Left ventricle myocardium superior (tissue), 1 donor: ENCODE data around the gene TSPEAR. TPM values are rescaled to one million over a fixed set of nuclear protein-coding genes. Genes with fewer than 3 reads are reported as not detected.

ENCODE experiments used
- ATAC-seq: fragments of 200-7000 bp; cut with Tn5 transposase; one replicate; pipeline ENCODE4 v1.9.1; 2020; ENCODE audit warnings: mild to moderate bottlenecking, moderate library complexity
- DNase-seq: peaks from one replicate; pipeline ENCODE4 v3.0.0-alpha.2; 2020
- intact Hi-C: fragments of 100-400 bp; cut with micrococcal nuclease; formaldehyde crosslinking; loops from one replicate; pipeline ENCODE4 v1.11.0; 2022
- long read RNA-seq: library from polyadenylated mRNA; unstranded; transcript quantifications from one replicate; pipeline ENCODE4 v2.0.0, GENCODE V29; 2021
- total RNA-seq: library from RNA; stranded (reverse); fragmentation: NEBNext Ultra II Directional; extraction: Animal tissue kit (Norgen Biotek cat#: 25700); gene quantifications from one replicate; pipeline ENCODE4 v1.2.1, GENCODE V29; 2021
- donor health status: DM: no; HTN: yes; CAD: no; lungs with severe emphysema.

TSPEAR gene
- total RNA-seq: 2.7 TPM
- long read RNA-seq, partial matches to known transcripts: 0 of 5 reads
- long read RNA-seq, other reads (novel, unspliced or antisense): 5 of 5 reads

- peak; percentile 2 for ATAC-seq
- intact Hi-C loops: no loop called here
- no peak for DNase-seq
Observed at GRCh38 chr21:44711327-44712202, at the start of gene TSPEAR. TSPEAR (minus strand) TSS chr21:44711572; CDS start chr21:44711514, 58 bp downstream.

GRCh38 chr21:44760376-44760775, 49.0 kb upstream of the TSPEAR start:
- DNase-seq: no peak
- intact Hi-C loops: no loop called here
- no peak for ATAC-seq

- intact Hi-C loops: no loop called here
- DNase-seq: no peak
- no peak for ATAC-seq
Observed at GRCh38 chr21:44759628-44760285, 48.4 kb upstream of the TSPEAR start.

GRCh38 chr21:44758781-44759627, 47.6 kb upstream of the TSPEAR start:
- DNase-seq (no peak), ATAC-seq (no peak)
- intact Hi-C loops: no loop called here

DNA sequence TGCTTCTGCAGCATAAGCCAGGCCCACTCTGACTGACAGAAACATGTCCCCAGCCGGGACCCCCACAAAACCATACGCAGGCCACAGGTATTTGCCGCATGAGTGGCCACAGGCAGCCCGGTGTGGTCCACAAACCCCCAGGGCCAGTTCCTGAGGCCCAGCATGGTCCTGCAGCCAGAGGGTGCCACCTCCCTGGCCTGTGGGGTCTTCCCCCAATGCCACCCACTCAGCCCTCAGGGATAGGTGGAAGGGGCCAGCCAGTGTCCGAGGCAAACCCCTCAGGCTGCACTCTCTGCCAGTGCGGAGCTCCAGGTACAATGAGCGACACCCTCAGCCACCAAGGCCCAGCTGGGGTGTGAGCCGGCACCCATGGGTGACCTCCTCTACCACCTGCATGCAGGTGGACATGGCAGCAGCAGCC, 46.8 kb upstream of the TSPEAR start:
- intact Hi-C loops: no loop called here
- DNase-seq (no peak), ATAC-seq (no peak)

GRCh38 chr21:44757731-44758130, 46.4 kb upstream of the TSPEAR start:
- DNase-seq: no peak
- ATAC-seq: no peak
- intact Hi-C loops: no loop called here

GRCh38 chr21:44756423-44757185, 45.2 kb upstream of the TSPEAR start:
- intact Hi-C loops: no loop called here
- no peak for DNase-seq
- no peak for ATAC-seq

- intact Hi-C loops: no loop called here
- peak; percentile 39 for ATAC-seq
- no peak for DNase-seq
Observed at GRCh38 chr21:44755227-44755626, 43.9 kb upstream of the TSPEAR start.

- intact Hi-C loops: no loop called here
- no peak for DNase-seq
- no peak for ATAC-seq
Observed at GRCh38 chr21:44753357-44753756, 42.0 kb upstream of the TSPEAR start.

- no peak for ATAC-seq
- no peak for DNase-seq
- intact Hi-C loops: no loop called here
Observed at GRCh38 chr21:44752671-44753235, 41.4 kb upstream of the TSPEAR start.

- ATAC-seq: no peak
- no peak for DNase-seq
- intact Hi-C loops: no loop called here
Observed at GRCh38 chr21:44751799-44752636, 40.6 kb upstream of the TSPEAR start.

- ATAC-seq (no peak), DNase-seq (no peak)
- intact Hi-C loops: no loop called here
Observed at GRCh38 chr21:44751186-44751798, 39.9 kb upstream of the TSPEAR start.

DNA sequence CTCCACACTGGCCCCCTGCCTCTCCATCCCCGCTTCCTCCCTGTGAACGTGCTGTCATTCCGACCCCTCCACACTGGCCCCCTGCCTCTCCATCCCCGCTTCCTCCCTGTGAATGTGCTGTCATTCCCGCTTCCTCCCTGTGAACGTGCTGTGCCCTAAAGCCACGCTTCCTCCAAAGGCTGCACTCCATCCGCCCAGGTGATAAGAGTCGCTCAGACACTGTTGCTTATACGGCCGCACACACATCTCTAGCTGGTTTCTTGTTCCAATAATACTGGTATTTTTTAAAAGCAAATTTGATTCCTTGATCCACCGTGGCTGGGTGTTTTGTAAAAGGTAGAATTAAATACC, 39.3 kb upstream of the TSPEAR start:
- ATAC-seq (no peak), DNase-seq (no peak)
- intact Hi-C loops: no loop called here

DNA sequence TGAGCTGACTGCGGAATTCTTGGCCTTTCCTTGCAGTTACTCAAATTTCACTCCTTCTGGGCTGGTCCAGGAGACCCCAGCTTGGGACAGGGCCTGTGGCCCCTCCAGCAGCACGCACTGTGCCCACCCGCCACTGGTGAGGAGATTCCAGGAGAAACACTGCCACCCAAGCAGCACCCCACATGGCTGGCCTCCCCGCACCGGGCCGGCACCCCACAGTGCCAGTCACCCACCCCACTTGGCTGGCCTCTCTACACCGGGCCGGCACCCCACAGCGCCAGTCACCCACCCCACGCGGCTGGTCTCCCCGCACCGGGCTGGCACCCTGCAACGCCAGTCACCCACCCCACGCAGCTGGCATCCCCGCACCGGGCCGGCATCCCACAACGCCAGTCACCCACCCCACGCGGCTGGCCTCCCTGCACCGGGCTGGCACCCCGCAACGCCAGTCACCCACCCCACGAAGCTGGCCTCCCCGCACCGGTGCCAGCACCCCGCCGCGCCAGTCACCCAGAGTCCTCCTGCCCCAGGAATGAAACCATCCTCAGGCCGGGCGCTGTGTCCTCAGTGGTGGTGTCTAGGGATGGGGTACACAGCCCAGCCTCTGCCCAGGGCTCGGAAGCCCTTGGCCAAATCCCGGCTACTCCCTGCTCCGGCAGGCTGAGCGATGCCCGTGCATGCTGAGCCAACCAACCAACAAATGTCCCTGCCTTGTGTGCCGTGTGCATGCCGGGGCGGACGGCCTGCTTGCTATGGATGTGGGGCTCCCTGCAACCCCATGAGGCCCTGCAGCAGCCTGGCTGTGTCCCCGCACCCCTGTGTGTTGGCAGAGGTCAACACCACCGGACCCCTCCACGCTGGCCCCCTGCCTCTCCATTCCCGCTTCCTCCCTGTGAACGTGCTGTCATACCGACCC, 38.6 kb upstream of the TSPEAR start:
- ATAC-seq (no peak), DNase-seq (no peak)

DNA sequence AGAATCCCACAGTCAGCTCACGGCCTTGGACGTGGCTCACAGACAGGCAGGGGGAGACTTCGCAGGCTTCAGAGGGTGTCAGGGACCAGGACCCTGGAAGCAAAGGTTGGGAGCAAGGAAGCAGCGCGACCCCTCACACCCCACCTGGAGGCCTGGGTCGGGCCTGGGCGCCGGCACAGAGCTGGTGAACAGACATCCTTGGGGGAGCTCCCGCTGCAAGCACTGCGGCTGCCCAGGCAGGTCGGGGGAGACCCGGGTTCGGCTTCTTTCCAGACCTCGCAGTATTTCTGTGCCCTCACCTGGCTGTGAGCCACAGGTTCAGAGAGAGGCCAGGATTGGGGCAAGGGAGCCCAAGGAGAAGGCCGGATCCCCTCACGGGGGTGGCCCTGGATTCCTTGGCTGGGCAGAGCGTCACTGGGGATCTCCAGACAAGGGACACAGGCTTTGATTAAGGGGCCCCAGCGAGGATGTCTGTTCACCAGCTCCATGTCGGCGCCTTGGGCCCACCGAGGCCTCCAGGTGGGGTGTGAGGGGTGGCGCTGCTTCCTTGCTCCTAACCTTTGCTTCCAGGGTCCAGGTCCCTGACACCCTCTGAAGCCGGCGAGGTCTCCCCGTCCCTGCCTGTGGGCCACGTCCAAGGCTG, 37.9 kb upstream of the TSPEAR start:
- no peak for DNase-seq
- ATAC-seq: no peak
- intact Hi-C loops: no loop called here

More for the DNA sequence above, 38.6 kb upstream of the TSPEAR start:
- intact Hi-C loops: no loop called here

- ATAC-seq: no peak
- intact Hi-C loops: no loop called here
- DNase-seq: no peak
Observed at GRCh38 chr21:44748621-44749020, 37.2 kb upstream of the TSPEAR start.
